ENCODE results near the gene MYLK3.

DNA sequence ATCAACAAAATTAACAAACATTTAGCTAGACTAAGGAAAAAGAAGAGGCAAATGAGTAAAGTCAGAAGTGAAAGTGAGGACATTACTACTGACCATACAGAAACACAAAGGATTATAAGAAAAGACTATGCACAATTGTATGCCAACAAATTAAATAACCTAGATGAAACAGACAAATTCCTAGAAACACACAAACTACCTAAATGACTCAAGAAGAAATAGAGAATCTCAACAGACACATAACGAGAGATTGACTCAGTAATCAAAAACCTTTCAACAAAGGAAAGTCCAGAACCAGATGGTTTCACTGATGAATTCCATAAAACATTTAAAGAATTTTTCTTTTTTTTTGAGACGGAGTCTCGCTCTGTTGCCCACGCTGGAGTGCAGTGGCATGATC lies 35.7 kb upstream of the MYLK3 start:
- no peak for TF ChIP-seq POLR2AphosphoS5 (IDR thresholded peaks at IDR 0.05)
- TF ChIP-seq, protein P1, sequence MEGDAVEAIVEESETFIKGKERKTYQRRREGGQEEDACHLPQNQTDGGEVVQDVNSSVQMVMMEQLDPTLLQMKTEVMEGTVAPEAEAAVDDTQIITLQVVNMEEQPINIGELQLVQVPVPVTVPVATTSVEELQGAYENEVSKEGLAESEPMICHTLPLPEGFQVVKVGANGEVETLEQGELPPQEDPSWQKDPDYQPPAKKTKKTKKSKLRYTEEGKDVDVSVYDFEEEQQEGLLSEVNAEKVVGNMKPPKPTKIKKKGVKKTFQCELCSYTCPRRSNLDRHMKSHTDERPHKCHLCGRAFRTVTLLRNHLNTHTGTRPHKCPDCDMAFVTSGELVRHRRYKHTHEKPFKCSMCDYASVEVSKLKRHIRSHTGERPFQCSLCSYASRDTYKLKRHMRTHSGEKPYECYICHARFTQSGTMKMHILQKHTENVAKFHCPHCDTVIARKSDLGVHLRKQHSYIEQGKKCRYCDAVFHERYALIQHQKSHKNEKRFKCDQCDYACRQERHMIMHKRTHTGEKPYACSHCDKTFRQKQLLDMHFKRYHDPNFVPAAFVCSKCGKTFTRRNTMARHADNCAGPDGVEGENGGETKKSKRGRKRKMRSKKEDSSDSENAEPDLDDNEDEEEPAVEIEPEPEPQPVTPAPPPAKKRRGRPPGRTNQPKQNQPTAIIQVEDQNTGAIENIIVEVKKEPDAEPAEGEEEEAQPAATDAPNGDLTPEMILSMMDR (IDR thresholded peaks at IDR 0.05) = no peak

Data from prostate gland (tissue), 2 donors.